ENCODE measurements around the gene MOGAT1. TPM values are rescaled to one million over a fixed set of nuclear protein-coding genes. Genes with fewer than 3 reads are reported as not detected.

Gene MOGAT1
- total RNA-seq, 4 donors from 2014 or later = not detected

- H3K27ac ChIP-seq = no peak overlapping the region
- DNase-seq = no peak
Observed at GRCh38 chr2:222732489-222733178, 61.2 kb downstream of the MOGAT1 start.

GRCh38 chr2:222733470-222733845 is 62.0 kb downstream of the MOGAT1 start:
- TF ChIP-seq POLR2A (IDR thresholded peaks at IDR 0.05) = no peak
- Histone ChIP-seq H3K4me1 (no peaks in the 10 kb centered on the region), H3K4me3 (no peak overlapping the region), H3K36me3 (no peaks in the 10 kb centered on the region), H3K27me3 (no peaks in the 10 kb centered on the region), H3K9me3 (no peaks in the 10 kb centered on the region), H3K27ac (no peak overlapping the region)
- no peak for DNase-seq

More at GRCh38 chr2:222732489-222733178, 61.2 kb downstream of the MOGAT1 start:
- Histone ChIP-seq H3K9me3 (no peaks in the 10 kb centered on the region), H3K4me3 (no peak overlapping the region), H3K27me3 (no peaks in the 10 kb centered on the region), H3K4me1 (no peaks in the 10 kb centered on the region), H3K36me3 (no peaks in the 10 kb centered on the region)
- TF ChIP-seq POLR2A (IDR thresholded peaks at IDR 0.05) = no peak
- TF ChIP-seq CTCF (IDR thresholded peaks at IDR 0.05) = no peak

- Histone ChIP-seq H3K4me3 (no peak overlapping the region), H3K27ac (no peak overlapping the region), H3K4me1 (no peaks in the 10 kb centered on the region), H3K27me3 (no peaks in the 10 kb centered on the region), H3K36me3 (no peaks in the 10 kb centered on the region), H3K9me3 (no peaks in the 10 kb centered on the region)
- TF ChIP-seq POLR2A (IDR thresholded peaks at IDR 0.05) (no peak), CTCF (IDR thresholded peaks at IDR 0.05) (no peak)
- no peak for DNase-seq
Observed at GRCh38 chr2:222733846-222734702, 62.6 kb downstream of the MOGAT1 start.

GRCh38 chr2:222734703-222735014 is 63.2 kb downstream of the MOGAT1 start:
- Histone ChIP-seq H3K27me3 (no peaks in the 10 kb centered on the region), H3K36me3 (no peaks in the 10 kb centered on the region), H3K4me1 (no peaks in the 10 kb centered on the region), H3K9me3 (no peaks in the 10 kb centered on the region), H3K27ac (no peak overlapping the region), H3K4me3 (no peak overlapping the region)
- TF ChIP-seq CTCF (IDR thresholded peaks at IDR 0.05) (no peak), POLR2A (IDR thresholded peaks at IDR 0.05) (no peak)
- no peak for DNase-seq

GRCh38 chr2:222736301-222736700 is 64.8 kb downstream of the MOGAT1 start:
- Histone ChIP-seq H3K27ac (no peak overlapping the region), H3K36me3 (no peaks in the 10 kb centered on the region), H3K9me3 (no peaks in the 10 kb centered on the region), H3K4me3 (no peak overlapping the region), H3K27me3 (no peaks in the 10 kb centered on the region), H3K4me1 (no peaks in the 10 kb centered on the region)
- DNase-seq = no peak
- TF ChIP-seq POLR2A (IDR thresholded peaks at IDR 0.05) (no peak), CTCF (IDR thresholded peaks at IDR 0.05) (no peak)

- TF ChIP-seq CTCF (IDR thresholded peaks at IDR 0.05) (no peak), POLR2A (IDR thresholded peaks at IDR 0.05) (no peak)
- H3K27ac ChIP-seq = no peak overlapping the region
- H3K4me1 ChIP-seq = no peaks in the 10 kb centered on the region
- no peaks in the 10 kb centered on the region for H3K27me3 ChIP-seq
- no peak overlapping the region for H3K4me3 ChIP-seq
- no peak for DNase-seq
- no peaks in the 10 kb centered on the region for H3K9me3 ChIP-seq
- no peaks in the 10 kb centered on the region for H3K36me3 ChIP-seq
Observed at GRCh38 chr2:222736924-222737323, 65.5 kb downstream of the MOGAT1 start.

Measured in Peyer's patch (tissue), 4 donors.